Activated CD4-positive, CD25-positive, alpha-beta regulatory T cell treated with anti-CD3 and anti-CD28 coated beads, Interleukin-2, amount 50 U/mL, for 16 hours (primary cell): ENCODE data around the gene MCM9.

Source experiments
- DNase-seq: peaks from one replicate; pipeline ENCODE4 v3.0.0-alpha.2; 2020; ENCODE audit warnings: low read depth, low spot score

MCM9 gene

GRCh38 chr6:118799826-118800225, 135.1 kb downstream of the MCM9 start:
- no peak for DNase-seq

- DNase-seq: peak; percentile 42
Observed at GRCh38 chr6:118796548-118796947, 138.4 kb downstream of the MCM9 start.

GRCh38 chr6:118791499-118791898, 143.5 kb downstream of the MCM9 start:
- no peak for DNase-seq

- DNase-seq: no peak
Observed at GRCh38 chr6:118789954-118790353, 145.0 kb downstream of the MCM9 start.

GRCh38 chr6:118789419-118789818, 145.5 kb downstream of the MCM9 start:
- no peak for DNase-seq

GRCh38 chr6:118788702-118789101, 146.3 kb downstream of the MCM9 start:
- no peak for DNase-seq

- no peak for DNase-seq
Observed at GRCh38 chr6:118787724-118788423, 147.1 kb downstream of the MCM9 start.

- DNase-seq: no peak
Observed at GRCh38 chr6:118786596-118787453, 148.1 kb downstream of the MCM9 start.

GRCh38 chr6:118785601-118786000, 149.4 kb downstream of the MCM9 start:
- DNase-seq: no peak

GRCh38 chr6:118784641-118785164, 150.3 kb downstream of the MCM9 start:
- DNase-seq: no peak

- no peak for DNase-seq
Observed at GRCh38 chr6:118783931-118784550, 150.9 kb downstream of the MCM9 start.

GRCh38 chr6:118782651-118783050, 152.3 kb downstream of the MCM9 start:
- DNase-seq: no peak

GRCh38 chr6:118781897-118782296, 153.1 kb downstream of the MCM9 start:
- no peak for DNase-seq

- no peak for DNase-seq
Observed at GRCh38 chr6:118780668-118781067, 154.3 kb downstream of the MCM9 start.

GRCh38 chr6:118776607-118777549, 158.1 kb downstream of the MCM9 start:
- DNase-seq: peak; percentile 40

- DNase-seq: no peak
Observed at GRCh38 chr6:118775381-118775780, 159.6 kb downstream of the MCM9 start.

GRCh38 chr6:118774581-118774980, 160.4 kb downstream of the MCM9 start:
- DNase-seq: no peak

GRCh38 chr6:118772886-118773285, 162.1 kb downstream of the MCM9 start:
- no peak for DNase-seq

GRCh38 chr6:118771253-118771652, 163.7 kb downstream of the MCM9 start:
- no peak for DNase-seq

- no peak for DNase-seq
Observed at GRCh38 chr6:118770835-118771234, 164.1 kb downstream of the MCM9 start.

GRCh38 chr6:118770112-118770788, 164.7 kb downstream of the MCM9 start:
- no peak for DNase-seq
